Naive thymus-derived CD4-positive, alpha-beta T cell (primary cell): ENCODE measurements around the gene PFDN5. TPM values are rescaled to one million over a fixed set of nuclear protein-coding genes. Genes with fewer than 3 reads are reported as not detected.

Experiments
- ATAC-seq: fragments of 150-1000 bp; cut with Tn5 transposase; 2 replicates; pipeline ENCODE4 v1.10.0; 2021; ENCODE audit warnings: mild to moderate bottlenecking, moderate library complexity
- CTCF ChIA-PET: fragments of 350-600 bp; sonication (Branson Sonifier 250); formaldehyde crosslinking; loops from one replicate; lab custom pipeline; 2021; ENCODE audit warnings: antibody characterized with exemption; lab: Charles Lee
- POLR2A ChIA-PET: fragments of 350-600 bp; sonication (Branson Sonifier 250); formaldehyde crosslinking; loops from one replicate; lab custom pipeline; 2021; ENCODE audit warnings: antibody characterized with exemption, inconsistent platforms; lab: Charles Lee
- DNase-seq, 9 donors: peaks; one replicate each; pipeline versions ENCODE4 v3.0.0 to v3.0.0-alpha.2; 2020 to 2022; ENCODE audit warnings: mixed read lengths in 1 of 9
- H3K27ac ChIP-seq: one replicate; pipeline ENCODE4 v1.7.0; 2013; ENCODE audit warnings: mild to moderate bottlenecking, low read depth, low read length, moderate library complexity
- H3K27me3 ChIP-seq, 2 donors: one replicate each; pipeline ENCODE4 v1.7.0; 2013; ENCODE audit warnings: low read length in 2 of 2, mild to moderate bottlenecking in 2 of 2, moderate library complexity in 2 of 2; ENCODE audit not compliant: control insufficient read depth in 2 of 2, insufficient read depth in 2 of 2
- H3K36me3 ChIP-seq, 3 experiments: 1 replicate in 2 of 3; 2 replicates in 1 of 3; pipeline ENCODE4 v1.7.0; 2013; ENCODE audit warnings: low read length in 3 of 3, mild to moderate bottlenecking in 3 of 3, moderate library complexity in 1 of 3; ENCODE audit not compliant: insufficient read depth in 3 of 3, control insufficient read depth in 2 of 3
- H3K4me1 ChIP-seq, 2 donors: one replicate each; pipeline ENCODE4 v1.7.0; 2013; ENCODE audit warnings: low read length in 2 of 2, mild to moderate bottlenecking in 2 of 2, moderate library complexity in 1 of 2; ENCODE audit not compliant: control insufficient read depth in 2 of 2, insufficient read depth in 2 of 2
- H3K4me3 ChIP-seq: 2 replicates; pipeline ENCODE4 v1.7.0; 2013; ENCODE audit warnings: mild to moderate bottlenecking, low read length
- H3K9me3 ChIP-seq, 3 experiments: 1 replicate in 2 of 3; 2 replicates in 1 of 3; pipeline ENCODE4 v1.7.0; 2013; ENCODE audit warnings: low read length in 3 of 3; ENCODE audit not compliant: control insufficient read depth in 2 of 3
- H3K27ac Mint-ChIP-seq, 9 donors: one replicate each; pipeline ENCODE4 v1.8.0; 2020 to 2022; ENCODE audit warnings: mixed read lengths in 9 of 9, mild to moderate bottlenecking in 8 of 9, moderate library complexity in 5 of 9, inconsistent platforms in 2 of 9
- H3K27me3 Mint-ChIP-seq, 5 donors: one replicate each; pipeline ENCODE4 v1.8.0; 2021 to 2022; ENCODE audit warnings: mixed read lengths in 5 of 5, mild to moderate bottlenecking in 1 of 5
- H3K36me3 Mint-ChIP-seq, 5 donors: one replicate each; pipeline ENCODE4 v1.8.0; 2020 to 2022; ENCODE audit warnings: mixed read lengths in 5 of 5, mild to moderate bottlenecking in 3 of 5, inconsistent platforms in 1 of 5
- H3K4me1 Mint-ChIP-seq, 7 donors: one replicate each; pipeline ENCODE4 v1.8.0; 2020 to 2022; ENCODE audit warnings: mixed read lengths in 7 of 7, mild to moderate bottlenecking in 3 of 7, inconsistent platforms in 1 of 7
- H3K4me3 Mint-ChIP-seq, 10 donors: one replicate each; pipeline ENCODE4 v1.8.0; 2020 to 2022; ENCODE audit warnings: mild to moderate bottlenecking in 10 of 10, mixed read lengths in 10 of 10, moderate library complexity in 6 of 10, inconsistent platforms in 2 of 10
- H3K9me3 Mint-ChIP-seq, 11 donors: one replicate each; pipeline ENCODE4 v1.8.0; 2020 to 2022; ENCODE audit warnings: mixed read lengths in 11 of 11, mild to moderate bottlenecking in 4 of 11, inconsistent platforms in 1 of 11, moderate library complexity in 1 of 11
- intact Hi-C, 2 donors: fragments of 100-400 bp; cut with micrococcal nuclease; formaldehyde crosslinking; loops; one replicate each; pipeline ENCODE4 v1.15.1; 2023
- polyA plus RNA-seq, 2 donors: library from polyadenylated mRNA; unstranded; fragments of 300-500 nt; fragmentation: Illumina TruSeq; gene quantifications; one replicate each; pipeline ENCODE4 v1.2.3, GENCODE V29; 2021
- total RNA-seq, 6 experiments: library from RNA in 5 of 6; stranded (reverse) in 5 of 6; gene quantifications; 1 replicate in 5 of 6; 2 replicates in 1 of 6; pipeline ENCODE4 v1.2.3 and lab custom pipeline; 2021 to 2026

PFDN5 gene
- total and polyA plus RNA-seq, 7 experiments from 2014 or later: 323 to 1,956 (median 754) TPM

DNA sequence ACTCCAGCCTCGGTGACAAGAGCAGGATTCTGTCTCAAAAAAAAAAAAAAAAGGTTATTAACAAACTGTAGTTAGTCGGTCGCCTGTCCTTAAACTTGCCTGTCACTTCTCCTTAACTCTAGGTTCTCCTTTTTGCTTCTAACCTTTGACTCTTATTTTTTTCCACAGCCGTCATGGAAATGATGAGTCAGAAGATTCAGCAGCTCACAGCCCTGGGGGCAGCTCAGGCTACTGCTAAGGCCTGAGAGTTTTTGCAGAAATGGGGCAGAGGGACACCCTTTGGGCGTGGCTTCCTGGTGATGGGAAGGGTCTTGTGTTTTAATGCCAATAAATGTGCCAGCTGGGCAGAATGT, 3.7 kb downstream of the PFDN5 start:
- peak overlapping the region; percentile 82 to 100 (median 98) for H3K4me3 Mint-ChIP-seq
- intact Hi-C loops: loop anchor here (1.0 to 5.0 kb wide), 11 partner anchors 22 to 378 kb away; partner anchors contain the start of genes AAAS (in 2 of the 2), CSAD (in 2 of the 2), ZNF740 (in 2 of the 2) and ATP5MC2 (in 1 of the 2)
- H3K27me3 ChIP-seq: no peaks in the 10 kb centered on the region
- H3K4me1 ChIP-seq: peaks cover 28 to 36% of the 10 kb centered on the region in 2 donors
- no peaks in the 10 kb centered on the region for H3K9me3 Mint-ChIP-seq
- CTCF ChIA-PET: interaction anchor here (0.7 to 1.4 kb wide), 6 partner anchors 22 to 119 kb away, joined by 3 to 6 read pairs (median 4); partner anchors contain the start of genes AAAS, CSAD and ZNF740
- peak overlapping the region; percentile 65 for H3K4me3 ChIP-seq
- H3K4me1 Mint-ChIP-seq: peaks cover 47 to 90% (median 64%) of the 10 kb centered on the region in 7 donors
- DNase-seq (peak in 2 of 9 donors; percentile 11 to 74), ATAC-seq (peak; percentile 26)
- peak overlapping the region; percentile 68 for H3K27ac ChIP-seq
- H3K27ac Mint-ChIP-seq: peak overlapping the region; percentile 71 to 97 (median 92)
- no peaks in the 10 kb centered on the region for H3K9me3 ChIP-seq
- H3K27me3 Mint-ChIP-seq: no peaks in the 10 kb centered on the region
- H3K36me3 ChIP-seq: peaks cover 0 to 41% (median 3%) of the 10 kb centered on the region in 3 experiments
- peaks cover 7 to 22% (median 15%) of the 10 kb centered on the region in 5 donors for H3K36me3 Mint-ChIP-seq
- POLR2A ChIA-PET: interaction anchor here (1.0 to 8.0 kb wide), 12 partner anchors 11 to 219 kb away, joined by 3 to 81 read pairs (median 6); partner anchors contain the start of genes AAAS, CSAD, ESPL1 and ITGB7

DNA sequence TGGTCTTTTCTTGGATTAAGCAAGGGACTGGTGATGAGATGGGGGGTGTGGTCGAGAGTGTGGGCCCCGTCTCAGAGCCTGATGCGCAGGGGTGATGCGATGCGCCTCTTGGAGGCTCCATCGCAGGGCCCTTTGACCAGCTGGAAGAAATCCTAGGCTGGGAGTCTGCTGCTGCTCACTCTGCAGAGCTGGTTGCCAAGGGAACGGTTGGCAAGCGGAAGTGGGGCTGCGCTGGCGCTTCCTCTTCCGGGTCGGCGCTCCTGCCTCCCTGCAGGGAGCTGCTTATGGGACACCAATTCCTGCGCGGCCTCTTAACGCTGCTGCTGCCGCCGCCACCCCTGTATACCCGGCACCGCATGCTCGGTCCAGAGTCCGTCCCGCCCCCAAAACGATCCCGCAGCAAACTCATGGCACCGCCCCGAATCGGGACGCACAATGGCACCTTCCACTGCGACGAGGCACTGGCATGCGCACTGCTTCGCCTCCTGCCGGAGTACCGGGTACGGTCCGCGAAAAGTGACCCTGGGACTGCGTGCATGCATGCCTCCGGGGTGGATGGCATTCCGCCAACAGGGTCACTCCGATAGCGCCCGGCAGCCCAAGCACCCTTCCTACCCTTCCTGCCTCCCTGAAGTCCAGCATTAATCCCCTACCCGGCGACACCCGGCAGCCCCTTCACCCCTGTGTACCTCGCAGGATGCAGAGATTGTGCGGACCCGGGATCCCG, 4.3 kb downstream of the PFDN5 start, which contains the start of gene MYG1:
TSS of gene MYG1 (plus strand) at position 242 of the 727 bp plus-strand sequence. CDS start at position 285, 43 bp downstream.
- Histone ChIP-seq H3K4me1 (peaks cover 28 to 34% of the 10 kb centered on the region in 2 donors), H3K27ac (peak within 1 kb of the TSS; percentile 68), H3K4me3 (peak within 1 kb of the TSS; percentile 65), H3K9me3 (no peaks in the 10 kb centered on the region), H3K36me3 (peaks cover 0 to 41% (median 3%) of the 10 kb centered on the region in 3 experiments), H3K27me3 (no peaks in the 10 kb centered on the region)
- no peaks in the 10 kb centered on the region for H3K9me3 Mint-ChIP-seq
- peaks cover 7 to 22% (median 15%) of the 10 kb centered on the region in 5 donors for H3K36me3 Mint-ChIP-seq
- intact Hi-C loops: loop anchor here (1.0 to 5.0 kb wide), 11 partner anchors 22 to 378 kb away; partner anchors contain the start of genes AAAS (in 2 of the 2), CSAD (in 2 of the 2), ZNF740 (in 2 of the 2) and ATP5MC2 (in 1 of the 2)
- ATAC-seq (peak; percentile 72), DNase-seq (peak; percentile 69 to 87 (median 86))
- peaks cover 47 to 87% (median 63%) of the 10 kb centered on the region in 7 donors for H3K4me1 Mint-ChIP-seq
- ChIA-PET POLR2A (interaction anchor here (1.0 to 8.0 kb wide), 12 partner anchors 11 to 220 kb away, joined by 3 to 81 read pairs (median 6); partner anchors contain the start of genes AAAS, CSAD, ESPL1 and ITGB7), CTCF (interaction anchor here (0.7 to 1.4 kb wide), 6 partner anchors 22 to 119 kb away, joined by 3 to 6 read pairs (median 4); partner anchors contain the start of genes AAAS, CSAD and ZNF740)
- no peaks in the 10 kb centered on the region for H3K27me3 Mint-ChIP-seq
- H3K27ac Mint-ChIP-seq: peak within 1 kb of the TSS; percentile 71 to 97 (median 92)
- peak within 1 kb of the TSS; percentile 82 to 100 (median 98) for H3K4me3 Mint-ChIP-seq

- Mint-ChIP-seq H3K27ac (peak overlapping the region; percentile 71 to 97 (median 92)), H3K9me3 (no peaks in the 10 kb centered on the region), H3K4me1 (peaks cover 43 to 81% (median 61%) of the 10 kb centered on the region in 7 donors), H3K36me3 (peaks cover 7 to 22% (median 15%) of the 10 kb centered on the region in 5 donors), H3K4me3 (peak overlapping the region; percentile 82 to 100 (median 98)), H3K27me3 (no peaks in the 10 kb centered on the region)
- no peak for DNase-seq
- Histone ChIP-seq H3K4me1 (peaks cover 22 to 29% of the 10 kb centered on the region in 2 donors), H3K27ac (peak overlapping the region; percentile 68), H3K27me3 (no peaks in the 10 kb centered on the region), H3K9me3 (no peaks in the 10 kb centered on the region), H3K36me3 (peaks cover 0 to 44% (median 3%) of the 10 kb centered on the region in 3 experiments), H3K4me3 (peak overlapping the region; percentile 65)
- CTCF ChIA-PET: interaction anchor here (1.0 to 1.4 kb wide), 5 partner anchors 21 to 80 kb away, joined by 3 to 5 read pairs (median 3); partner anchors contain the start of gene AAAS
- intact Hi-C loops: no loop called here
- ATAC-seq: no peak
- POLR2A ChIA-PET: interaction anchor here (1.0 to 8.0 kb wide), 9 partner anchors 10 to 120 kb away, joined by 3 to 81 read pairs (median 8); partner anchors contain the start of genes AAAS, CSAD, ESPL1 and ITGB7
These were observed 4.8 kb downstream of the PFDN5 start for GRCh38 chr12:53300187-53300586.

DNA sequence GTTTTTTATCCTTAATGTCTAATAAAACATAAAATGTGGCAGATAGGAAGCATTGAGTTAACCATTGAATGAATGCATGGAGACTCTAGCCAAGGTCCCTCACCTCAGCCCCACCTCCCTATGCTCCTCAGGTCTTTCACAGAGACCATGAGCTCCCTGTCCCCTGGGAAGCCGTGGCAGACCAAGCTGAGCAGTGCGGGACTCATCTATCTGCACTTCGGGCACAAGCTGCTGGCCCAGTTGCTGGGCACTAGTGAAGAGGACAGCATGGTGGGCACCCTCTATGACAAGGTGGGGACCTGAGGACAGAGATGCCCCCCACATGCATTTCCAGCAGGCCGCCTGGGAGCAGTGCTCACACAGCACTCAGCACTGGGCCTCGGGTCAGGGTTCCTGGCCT, 7.6 kb downstream of the PFDN5 start:
- Histone ChIP-seq H3K27me3 (no peaks in the 10 kb centered on the region), H3K27ac (no peak overlapping the region), H3K36me3 (peaks cover 1 to 61% (median 4%) of the 10 kb centered on the region in 3 experiments), H3K9me3 (no peaks in the 10 kb centered on the region), H3K4me1 (peaks cover 13 to 15% of the 10 kb centered on the region in 2 donors), H3K4me3 (no peak overlapping the region)
- Mint-ChIP-seq H3K4me3 (peak overlapping the region in 8 of 10 donors; percentile 1 to 82 (median 38)), H3K27me3 (no peaks in the 10 kb centered on the region), H3K4me1 (peaks cover 28 to 54% (median 43%) of the 10 kb centered on the region in 7 donors), H3K9me3 (no peaks in the 10 kb centered on the region), H3K36me3 (peaks cover 7 to 36% (median 19%) of the 10 kb centered on the region in 5 donors), H3K27ac (peak overlapping the region in 3 of 9 donors; percentile 18 to 56 (median 40))
- no peak for ATAC-seq
- ChIA-PET POLR2A (interaction anchor here (2.1 kb wide), 1 partner anchor 11 kb away, joined by 10 read pairs; no protein-coding TSS in a partner anchor), CTCF (interaction anchor here (1.3 kb wide), 1 partner anchor 18 kb away, joined by 4 read pairs; the partner anchor contains the start of gene AAAS)
- intact Hi-C loops: no loop called here
- DNase-seq: no peak

- ATAC-seq: no peak
- peaks cover 6 to 17% (median 11%) of the 10 kb centered on the region in 7 donors for H3K4me1 Mint-ChIP-seq
- peaks cover 7 to 49% (median 16%) of the 10 kb centered on the region in 5 donors for H3K36me3 Mint-ChIP-seq
- CTCF ChIA-PET: no interaction called here
- no peak for DNase-seq
- H3K27ac Mint-ChIP-seq: peak overlapping the region in 1 of 9 donors; percentile 9
- POLR2A ChIA-PET: no interaction called here
- Histone ChIP-seq H3K4me3 (no peak overlapping the region), H3K36me3 (peaks cover 0 to 81% (median 20%) of the 10 kb centered on the region in 3 experiments), H3K27ac (no peak overlapping the region), H3K27me3 (no peaks in the 10 kb centered on the region), H3K9me3 (no peaks in the 10 kb centered on the region), H3K4me1 (peaks cover 0 to 3% of the 10 kb centered on the region in 2 donors)
- H3K27me3 Mint-ChIP-seq: no peaks in the 10 kb centered on the region
- intact Hi-C loops: no loop called here
- H3K9me3 Mint-ChIP-seq: no peaks in the 10 kb centered on the region
- H3K4me3 Mint-ChIP-seq: no peak overlapping the region
These were observed 11.5 kb downstream of the PFDN5 start for GRCh38 chr12:53306826-53307225.

- ChIA-PET CTCF (interaction anchor here (1.0 kb wide), 1 partner anchor 13 kb away, joined by 3 read pairs; the partner anchor contains the start of gene AAAS), POLR2A (interaction anchor here (0.7 to 2.1 kb wide), 4 partner anchors 9 to 108 kb away, joined by 3 to 9 read pairs (median 4); partner anchors contain the start of gene PFDN5)
- no peaks in the 10 kb centered on the region for H3K27me3 ChIP-seq
- no peak overlapping the region for H3K27ac ChIP-seq
- no peaks in the 10 kb centered on the region for H3K9me3 ChIP-seq
- H3K4me1 ChIP-seq: no peaks in the 10 kb centered on the region
- intact Hi-C loops: no loop called here
- Mint-ChIP-seq H3K4me3 (no peak overlapping the region), H3K27me3 (no peaks in the 10 kb centered on the region), H3K36me3 (peaks cover 0 to 44% (median 13%) of the 10 kb centered on the region in 5 donors), H3K9me3 (no peaks in the 10 kb centered on the region), H3K27ac (peak overlapping the region in 4 of 9 donors; percentile 6 to 49 (median 28)), H3K4me1 (peaks cover 0 to 2% (median 0%) of the 10 kb centered on the region in 7 donors)
- DNase-seq: no peak
- peaks cover 0 to 66% (median 20%) of the 10 kb centered on the region in 3 experiments for H3K36me3 ChIP-seq
- no peak overlapping the region for H3K4me3 ChIP-seq
- ATAC-seq: no peak
These were observed 12.9 kb downstream of the PFDN5 start for GRCh38 chr12:53308276-53308675.
